WTC11 (cell line): Measurements from ENCODE around the gene GRIK2. TPM values are rescaled to one million over a fixed set of nuclear protein-coding genes. Genes with fewer than 3 reads are reported as not detected.

Experiments used
- ATAC-seq: fragments of 200-7000 bp; cut with Tn5 transposase; 2 replicates; pipeline ENCODE4 v1.10.0; 2021; ENCODE audit warnings: mild to moderate bottlenecking, moderate library complexity
- CTCF ChIA-PET: fragments of 300-600 bp; sonication (Branson Sonifier 250); formaldehyde crosslinking; loops from one replicate; lab custom pipeline; 2021; ENCODE audit warnings: antibody characterized with exemption; lab: Charles Lee
- POLR2A ChIA-PET: fragments of 350-600 bp; sonication (Branson Sonifier 250); formaldehyde crosslinking; loops from one replicate; lab custom pipeline; 2021; ENCODE audit warnings: antibody characterized with exemption; lab: Charles Lee
- DNase-seq: peaks from one replicate; pipeline ENCODE4 v3.0.0; 2021; ENCODE audit warnings: low spot score
- H3K27ac Mint-ChIP-seq: 2 replicates; pipeline ENCODE4 v1.8.0; 2021; ENCODE audit warnings: mixed read lengths
- H3K27me3 Mint-ChIP-seq: 2 replicates; pipeline ENCODE4 v1.8.0; 2021; ENCODE audit warnings: low read depth, mild to moderate bottlenecking, moderate library complexity, mixed read lengths
- H3K36me3 Mint-ChIP-seq: 2 replicates; pipeline ENCODE4 v1.8.0; 2021; ENCODE audit warnings: mixed read lengths
- H3K4me1 Mint-ChIP-seq: 2 replicates; pipeline ENCODE4 v1.8.0; 2022; ENCODE audit warnings: mixed read lengths
- H3K4me3 Mint-ChIP-seq: 2 replicates; pipeline ENCODE4 v1.8.0; 2021; ENCODE audit warnings: mild to moderate bottlenecking, moderate library complexity, mixed read lengths
- H3K9me3 Mint-ChIP-seq: 2 replicates; pipeline ENCODE4 v1.8.0; 2021; ENCODE audit warnings: mixed read lengths
- ATF6 ChIP-seq: sonication (generic); formaldehyde crosslinking; IDR thresholded peaks from 2 replicates; pipeline ENCODE4 v1.8.1; 2023; ENCODE audit warnings: mild to moderate bottlenecking, missing genetic modification reagents
- CBFB ChIP-seq: sonication (generic); formaldehyde crosslinking; IDR thresholded peaks from 2 replicates; pipeline ENCODE4 v1.8.1; 2022; ENCODE audit warnings: mild to moderate bottlenecking, low read depth, missing genetic modification reagents
- E2F4 ChIP-seq: sonication (generic); formaldehyde crosslinking; IDR thresholded peaks from 2 replicates; pipeline ENCODE4 v1.8.1; 2022; ENCODE audit warnings: low read depth, mild to moderate bottlenecking, moderate library complexity, missing genetic modification reagents, borderline replicate concordance
- EMX1 ChIP-seq: fragments of 250-450 bp; sonication (Bioruptor Pico); IDR thresholded peaks from 2 replicates; pipeline ENCODE4 v1.8.0; 2021; ENCODE audit warnings: mild to moderate bottlenecking
- GABPB1 ChIP-seq: sonication (generic); formaldehyde crosslinking; IDR thresholded peaks from 2 replicates; pipeline ENCODE4 v1.8.1; 2023; ENCODE audit warnings: mild to moderate bottlenecking, missing genetic modification reagents
- GRHL2 ChIP-seq: fragments of 250-450 bp; sonication (Bioruptor Pico); IDR thresholded peaks from 2 replicates; pipeline ENCODE4 v1.8.0; 2022; ENCODE audit warnings: mild to moderate bottlenecking, moderate library complexity; ENCODE audit not compliant: insufficient replicate concordance, severe bottlenecking
- HMGXB4 ChIP-seq: sonication (generic); formaldehyde crosslinking; IDR thresholded peaks from 2 replicates; pipeline ENCODE4 v1.8.1; 2023; ENCODE audit warnings: mild to moderate bottlenecking, moderate library complexity, missing genetic modification reagents
- JUN ChIP-seq: sonication (generic); formaldehyde crosslinking; IDR thresholded peaks from 2 replicates; pipeline ENCODE4 v1.8.0; 2023; ENCODE audit warnings: mild to moderate bottlenecking, missing genetic modification reagents
- MLX ChIP-seq: sonication (generic); formaldehyde crosslinking; IDR thresholded peaks from 2 replicates; pipeline ENCODE4 v1.8.1; 2023; ENCODE audit warnings: mild to moderate bottlenecking, missing genetic modification reagents, moderate library complexity
- NFATC4 ChIP-seq: fragments of 250-450 bp; sonication (Bioruptor Pico); IDR thresholded peaks from 2 replicates; pipeline ENCODE4 v1.9.0; 2021; ENCODE audit warnings: mild to moderate bottlenecking
- NFYB ChIP-seq: sonication (generic); formaldehyde crosslinking; conservative IDR thresholded peaks from 2 replicates; pipeline ENCODE4 v1.8.0; 2022; ENCODE audit warnings: low read depth, missing genetic modification reagents
- PRRX2 ChIP-seq: fragments of 250-450 bp; sonication (Bioruptor Pico); IDR thresholded peaks from 2 replicates; pipeline ENCODE4 v1.8.0; 2021; ENCODE audit warnings: mild to moderate bottlenecking
- SMAD3 ChIP-seq: sonication (generic); formaldehyde crosslinking; IDR thresholded peaks from 2 replicates; pipeline ENCODE4 v1.8.0; 2022; ENCODE audit warnings: missing genetic modification reagents, mild to moderate bottlenecking, borderline replicate concordance
- SMAD4 ChIP-seq: sonication (generic); formaldehyde crosslinking; IDR thresholded peaks from 2 replicates; pipeline ENCODE4 v1.8.0; 2022; ENCODE audit warnings: mild to moderate bottlenecking, missing genetic modification reagents
- ZNF281 ChIP-seq: sonication (generic); formaldehyde crosslinking; IDR thresholded peaks from 2 replicates; pipeline ENCODE4 v1.8.0; 2023; ENCODE audit warnings: mild to moderate bottlenecking, missing genetic modification reagents
- ZNF317 ChIP-seq: sonication (generic); formaldehyde crosslinking; IDR thresholded peaks from 2 replicates; pipeline ENCODE4 v1.8.1; 2023; ENCODE audit warnings: low read depth, mild to moderate bottlenecking, moderate library complexity, missing genetic modification reagents, borderline replicate concordance
- ZNF396 ChIP-seq: fragments of 250-450 bp; sonication (Bioruptor Pico); IDR thresholded peaks from 2 replicates; pipeline ENCODE4 v1.8.0; 2021; ENCODE audit warnings: mild to moderate bottlenecking, moderate library complexity, borderline replicate concordance
- total RNA-seq: library from RNA; stranded (reverse); gene quantifications from 3 replicates; pipeline ENCODE4 v1.2.3, GENCODE V29; 2021
- TF ChIP-seq, protein P1 (sequence below): fragments of 200-600 bp; IDR thresholded peaks from 2 replicates; pipeline ENCODE4 v1.8.0; 2022; ENCODE audit warnings: antibody characterized with exemption
- TF ChIP-seq, protein P2 (sequence below): sonication (generic); formaldehyde crosslinking; IDR thresholded peaks from 2 replicates; pipeline ENCODE4 v1.8.1; 2022; ENCODE audit warnings: low read depth, missing genetic modification reagents, borderline replicate concordance
- TF ChIP-seq, protein P3 (sequence below): sonication (generic); formaldehyde crosslinking; IDR thresholded peaks from 2 replicates; pipeline ENCODE4 v1.8.0; 2022; ENCODE audit warnings: mild to moderate bottlenecking, missing genetic modification reagents
- TF ChIP-seq, protein P4 (sequence below): sonication (generic); formaldehyde crosslinking; IDR thresholded peaks from 2 replicates; pipeline ENCODE4 v1.8.1; 2023; ENCODE audit warnings: mild to moderate bottlenecking, missing genetic modification reagents, moderate library complexity

GRIK2 gene
- total RNA-seq, 1 experiment from 2014 or later, result 2.7 TPM

- no peak for TF ChIP-seq ATF6 (CRISPR knock-in tag)
- TF ChIP-seq GRHL2 (CRISPR knock-in tag), result no peak
- no peak for TF ChIP-seq E2F4 (CRISPR knock-in tag)
- no peak for TF ChIP-seq SMAD4 (CRISPR knock-in tag)
- no peak for TF ChIP-seq NFATC4
- TF ChIP-seq, protein P1, sequence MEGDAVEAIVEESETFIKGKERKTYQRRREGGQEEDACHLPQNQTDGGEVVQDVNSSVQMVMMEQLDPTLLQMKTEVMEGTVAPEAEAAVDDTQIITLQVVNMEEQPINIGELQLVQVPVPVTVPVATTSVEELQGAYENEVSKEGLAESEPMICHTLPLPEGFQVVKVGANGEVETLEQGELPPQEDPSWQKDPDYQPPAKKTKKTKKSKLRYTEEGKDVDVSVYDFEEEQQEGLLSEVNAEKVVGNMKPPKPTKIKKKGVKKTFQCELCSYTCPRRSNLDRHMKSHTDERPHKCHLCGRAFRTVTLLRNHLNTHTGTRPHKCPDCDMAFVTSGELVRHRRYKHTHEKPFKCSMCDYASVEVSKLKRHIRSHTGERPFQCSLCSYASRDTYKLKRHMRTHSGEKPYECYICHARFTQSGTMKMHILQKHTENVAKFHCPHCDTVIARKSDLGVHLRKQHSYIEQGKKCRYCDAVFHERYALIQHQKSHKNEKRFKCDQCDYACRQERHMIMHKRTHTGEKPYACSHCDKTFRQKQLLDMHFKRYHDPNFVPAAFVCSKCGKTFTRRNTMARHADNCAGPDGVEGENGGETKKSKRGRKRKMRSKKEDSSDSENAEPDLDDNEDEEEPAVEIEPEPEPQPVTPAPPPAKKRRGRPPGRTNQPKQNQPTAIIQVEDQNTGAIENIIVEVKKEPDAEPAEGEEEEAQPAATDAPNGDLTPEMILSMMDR, result no peak
- TF ChIP-seq ZNF281 (CRISPR knock-in tag), result no peak
- no peak for TF ChIP-seq EMX1 (CRISPR knock-in tag)
- TF ChIP-seq ZNF317 (CRISPR knock-in tag), result no peak
- TF ChIP-seq PRRX2 (CRISPR knock-in tag), result no peak
- no peak for TF ChIP-seq JUN (CRISPR knock-in tag)
- no peak for TF ChIP-seq CBFB (CRISPR knock-in tag)
- no peak for TF ChIP-seq ZNF396 (CRISPR knock-in tag)
Observed at GRCh38 chr6:101597693-101598092, 204.2 kb downstream of the GRIK2 start (continued).

DNA sequence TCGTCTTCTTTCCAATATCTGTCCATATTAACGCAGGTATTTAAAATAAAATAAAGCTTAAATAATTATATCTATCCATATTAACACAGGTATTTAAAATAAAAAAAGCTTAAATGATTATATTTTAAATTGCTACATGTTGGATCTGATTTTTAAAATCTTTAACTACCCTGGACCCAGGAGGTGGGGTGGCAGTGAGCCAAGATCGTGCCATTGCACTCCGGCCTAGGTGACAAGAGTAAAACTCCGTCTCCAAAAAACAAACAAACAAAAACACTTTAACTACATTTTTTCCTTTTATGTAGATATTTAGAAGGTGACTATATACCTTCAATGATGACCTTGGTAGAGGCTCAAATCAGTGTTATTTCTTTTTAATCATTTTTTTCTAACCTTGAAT, 211.9 kb downstream of the GRIK2 start:
- Mint-ChIP-seq H3K27me3 (no peaks in the 10 kb centered on the region), H3K36me3 (no peaks in the 10 kb centered on the region), H3K27ac (no peak overlapping the region), H3K9me3 (no peaks in the 10 kb centered on the region), H3K4me3 (no peak overlapping the region), H3K4me1 (peaks cover 23% of the 10 kb centered on the region)
- no peak for DNase-seq
- no peak for ATAC-seq
- CTCF ChIA-PET, result no interaction called here
- POLR2A ChIA-PET, result no interaction called here
- TF ChIP-seq HMGXB4 (CRISPR knock-in tag) (no peak), ZNF396 (CRISPR knock-in tag) (no peak), MLX (CRISPR knock-in tag) (no peak), JUN (CRISPR knock-in tag) (no peak), GABPB1 (CRISPR knock-in tag) (no peak), NFYB (no peak), ATF6 (CRISPR knock-in tag) (no peak), CBFB (CRISPR knock-in tag) (no peak), SMAD3 (CRISPR knock-in tag) (no peak)
- TF ChIP-seq, protein P2, sequence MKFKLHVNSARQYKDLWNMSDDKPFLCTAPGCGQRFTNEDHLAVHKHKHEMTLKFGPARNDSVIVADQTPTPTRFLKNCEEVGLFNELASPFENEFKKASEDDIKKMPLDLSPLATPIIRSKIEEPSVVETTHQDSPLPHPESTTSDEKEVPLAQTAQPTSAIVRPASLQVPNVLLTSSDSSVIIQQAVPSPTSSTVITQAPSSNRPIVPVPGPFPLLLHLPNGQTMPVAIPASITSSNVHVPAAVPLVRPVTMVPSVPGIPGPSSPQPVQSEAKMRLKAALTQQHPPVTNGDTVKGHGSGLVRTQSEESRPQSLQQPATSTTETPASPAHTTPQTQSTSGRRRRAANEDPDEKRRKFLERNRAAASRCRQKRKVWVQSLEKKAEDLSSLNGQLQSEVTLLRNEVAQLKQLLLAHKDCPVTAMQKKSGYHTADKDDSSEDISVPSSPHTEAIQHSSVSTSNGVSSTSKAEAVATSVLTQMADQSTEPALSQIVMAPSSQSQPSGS (CRISPR knock-in tag), result no peak
- TF ChIP-seq, protein P3, sequence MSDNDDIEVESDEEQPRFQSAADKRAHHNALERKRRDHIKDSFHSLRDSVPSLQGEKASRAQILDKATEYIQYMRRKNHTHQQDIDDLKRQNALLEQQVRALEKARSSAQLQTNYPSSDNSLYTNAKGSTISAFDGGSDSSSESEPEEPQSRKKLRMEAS (CRISPR knock-in tag), result no peak
- TF ChIP-seq, protein P4, sequence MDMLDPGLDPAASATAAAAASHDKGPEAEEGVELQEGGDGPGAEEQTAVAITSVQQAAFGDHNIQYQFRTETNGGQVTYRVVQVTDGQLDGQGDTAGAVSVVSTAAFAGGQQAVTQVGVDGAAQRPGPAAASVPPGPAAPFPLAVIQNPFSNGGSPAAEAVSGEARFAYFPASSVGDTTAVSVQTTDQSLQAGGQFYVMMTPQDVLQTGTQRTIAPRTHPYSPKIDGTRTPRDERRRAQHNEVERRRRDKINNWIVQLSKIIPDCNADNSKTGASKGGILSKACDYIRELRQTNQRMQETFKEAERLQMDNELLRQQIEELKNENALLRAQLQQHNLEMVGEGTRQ (CRISPR knock-in tag), result no peak
